Ishikawa (cell line): ENCODE measurements around the gene RBKS.

Experiments
- TAF1 ChIP-seq: IDR thresholded peaks from 2 replicates; pipeline ENCODE4 v1.6.1; 2012; ENCODE audit warnings: low read depth, mild to moderate bottlenecking
- TCF12 ChIP-seq: IDR thresholded peaks from 2 replicates; pipeline ENCODE4 v1.6.1; 2012; ENCODE audit warnings: low read depth
- TEAD4 ChIP-seq: IDR thresholded peaks from 2 replicates; pipeline ENCODE4 v1.6.1; 2012
- TF ChIP-seq, protein P1 (sequence below): IDR thresholded peaks from 2 replicates; pipeline ENCODE4 v1.6.1; 2012
- TF ChIP-seq, protein P2 (sequence below): IDR thresholded peaks from 2 replicates; pipeline ENCODE4 v1.6.1; 2012; ENCODE audit warnings: low read depth, mild to moderate bottlenecking
- TF ChIP-seq, protein P3 (sequence below): IDR thresholded peaks from 2 replicates; pipeline ENCODE4 v1.6.1; 2012

DNA sequence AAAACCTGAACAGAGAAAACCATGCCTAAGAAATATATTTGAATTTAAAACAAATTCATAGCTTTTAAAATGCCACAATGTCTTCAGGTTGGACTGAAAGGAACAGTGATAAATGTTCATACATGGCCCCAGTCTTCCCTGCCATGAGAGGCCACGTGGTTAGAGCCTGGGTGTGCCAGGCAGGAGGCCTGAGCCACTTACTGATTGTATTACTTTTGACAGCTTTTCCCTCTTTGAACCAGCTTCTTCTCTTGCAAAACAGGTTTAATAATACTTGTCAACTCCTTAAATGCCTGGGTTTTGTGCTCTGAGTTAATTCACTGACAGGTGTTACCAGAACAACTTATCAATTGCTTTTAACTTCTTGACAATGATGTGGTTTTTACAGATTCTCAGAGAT lies 27.0 kb downstream of the RBKS start:
- TF ChIP-seq, protein P1, sequence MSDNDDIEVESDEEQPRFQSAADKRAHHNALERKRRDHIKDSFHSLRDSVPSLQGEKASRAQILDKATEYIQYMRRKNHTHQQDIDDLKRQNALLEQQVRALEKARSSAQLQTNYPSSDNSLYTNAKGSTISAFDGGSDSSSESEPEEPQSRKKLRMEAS = 0 out of 2 replicates have a peak, but pooled peaks have one; percentile 25
- no peak for TF ChIP-seq TEAD4
- TF ChIP-seq, protein P2, sequence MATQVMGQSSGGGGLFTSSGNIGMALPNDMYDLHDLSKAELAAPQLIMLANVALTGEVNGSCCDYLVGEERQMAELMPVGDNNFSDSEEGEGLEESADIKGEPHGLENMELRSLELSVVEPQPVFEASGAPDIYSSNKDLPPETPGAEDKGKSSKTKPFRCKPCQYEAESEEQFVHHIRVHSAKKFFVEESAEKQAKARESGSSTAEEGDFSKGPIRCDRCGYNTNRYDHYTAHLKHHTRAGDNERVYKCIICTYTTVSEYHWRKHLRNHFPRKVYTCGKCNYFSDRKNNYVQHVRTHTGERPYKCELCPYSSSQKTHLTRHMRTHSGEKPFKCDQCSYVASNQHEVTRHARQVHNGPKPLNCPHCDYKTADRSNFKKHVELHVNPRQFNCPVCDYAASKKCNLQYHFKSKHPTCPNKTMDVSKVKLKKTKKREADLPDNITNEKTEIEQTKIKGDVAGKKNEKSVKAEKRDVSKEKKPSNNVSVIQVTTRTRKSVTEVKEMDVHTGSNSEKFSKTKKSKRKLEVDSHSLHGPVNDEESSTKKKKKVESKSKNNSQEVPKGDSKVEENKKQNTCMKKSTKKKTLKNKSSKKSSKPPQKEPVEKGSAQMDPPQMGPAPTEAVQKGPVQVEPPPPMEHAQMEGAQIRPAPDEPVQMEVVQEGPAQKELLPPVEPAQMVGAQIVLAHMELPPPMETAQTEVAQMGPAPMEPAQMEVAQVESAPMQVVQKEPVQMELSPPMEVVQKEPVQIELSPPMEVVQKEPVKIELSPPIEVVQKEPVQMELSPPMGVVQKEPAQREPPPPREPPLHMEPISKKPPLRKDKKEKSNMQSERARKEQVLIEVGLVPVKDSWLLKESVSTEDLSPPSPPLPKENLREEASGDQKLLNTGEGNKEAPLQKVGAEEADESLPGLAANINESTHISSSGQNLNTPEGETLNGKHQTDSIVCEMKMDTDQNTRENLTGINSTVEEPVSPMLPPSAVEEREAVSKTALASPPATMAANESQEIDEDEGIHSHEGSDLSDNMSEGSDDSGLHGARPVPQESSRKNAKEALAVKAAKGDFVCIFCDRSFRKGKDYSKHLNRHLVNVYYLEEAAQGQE = no peak
- TF ChIP-seq TCF12 = no peak
- TF ChIP-seq TAF1 = no peak
- TF ChIP-seq, protein P3, sequence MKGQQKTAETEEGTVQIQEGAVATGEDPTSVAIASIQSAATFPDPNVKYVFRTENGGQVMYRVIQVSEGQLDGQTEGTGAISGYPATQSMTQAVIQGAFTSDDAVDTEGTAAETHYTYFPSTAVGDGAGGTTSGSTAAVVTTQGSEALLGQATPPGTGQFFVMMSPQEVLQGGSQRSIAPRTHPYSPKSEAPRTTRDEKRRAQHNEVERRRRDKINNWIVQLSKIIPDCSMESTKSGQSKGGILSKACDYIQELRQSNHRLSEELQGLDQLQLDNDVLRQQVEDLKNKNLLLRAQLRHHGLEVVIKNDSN = peak; percentile 33; the same call in 1 of the 2 replicates
